ENCODE results near the gene UMOD.

GRCh38 chr16:20355114-20355782 lies 2.7 kb upstream of the UMOD start:
- TF ChIP-seq CTCF (IDR thresholded peaks at IDR 0.05; ENCODE audit: poor library complexity) (no peak), EZH2phosphoT487 (IDR thresholded peaks at IDR 0.05; ENCODE audit: low read depth, severe bottlenecking, unreplicated experiment) (no peak)

Data from hepatocyte (in vitro differentiated cells).